ENCODE data around the gene EFCAB8.
"Not testable (repeated sequence)": the region's sequence is repeated elsewhere in the genome, so short reads cannot be mapped to it uniquely, and the experiment has no call there.

EFCAB8 gene

DNA sequence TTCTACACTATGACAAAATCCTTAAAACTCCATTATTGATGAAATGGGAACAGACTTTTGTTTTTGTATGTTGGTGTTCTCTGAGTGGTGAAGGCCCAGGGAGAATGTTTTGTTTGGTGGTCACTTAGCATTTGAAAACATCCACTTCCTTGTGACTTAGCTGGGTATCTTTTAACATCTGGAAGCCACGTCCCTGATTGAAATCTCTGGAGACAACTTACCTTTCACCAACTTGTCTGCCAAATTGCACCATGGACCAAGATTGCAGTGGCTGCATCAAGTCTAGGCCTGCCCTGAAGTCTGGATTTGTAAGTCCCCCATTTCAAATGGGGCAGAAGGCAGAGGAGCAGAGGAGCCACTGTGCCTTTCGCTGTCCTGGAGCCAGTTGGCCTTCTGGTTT is 534 bp upstream of the EFCAB8 start:
- Histone ChIP-seq H3K4me1 (ENCODE audit: control insufficient read depth in 2 of 2, insufficient read depth in 2 of 2, low read length in 2 of 2) (no peaks in the 10 kb centered on the region), H3K9me3 (ENCODE audit: control insufficient read depth in 2 of 2, low read length in 2 of 2) (no peaks in the 10 kb centered on the region), H3K4me3 (ENCODE audit: low read length in 2 of 2) (no peak overlapping the region), H3K36me3 (ENCODE audit: control insufficient read depth in 2 of 2, insufficient read depth in 2 of 2, low read length in 2 of 2) (peaks cover 11 to 14% of the 10 kb centered on the region in 2 donors), H3K27me3 (ENCODE audit: control insufficient read depth in 2 of 2, insufficient read depth in 2 of 2, low read length in 2 of 2) (no peaks in the 10 kb centered on the region), H3K9ac (ENCODE audit: low read depth in 1 of 2, low read length in 2 of 2) (no peak overlapping the region), H3K27ac (ENCODE audit: low read depth in 2 of 2, low read length in 2 of 2) (no peak overlapping the region)

DNA sequence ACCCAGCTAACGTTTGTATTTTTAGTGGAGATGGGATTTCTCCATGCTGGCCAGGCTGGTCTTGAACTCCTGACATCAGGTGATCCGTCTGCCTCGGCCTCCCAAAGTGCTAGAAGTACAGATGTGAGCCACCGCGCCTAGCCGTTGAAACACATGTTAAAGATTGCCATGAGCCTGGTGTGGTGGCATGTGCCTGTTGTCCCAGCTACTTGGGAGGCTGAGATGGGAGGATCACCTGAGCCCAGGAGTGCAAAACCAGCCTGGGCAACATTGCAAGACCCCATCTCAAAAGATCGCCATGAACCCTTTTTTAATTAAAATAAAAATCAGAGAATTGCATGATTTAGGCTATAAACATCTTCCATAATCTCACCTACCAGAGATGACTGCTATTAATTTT is 2.7 kb downstream of the EFCAB8 start:
- Histone ChIP-seq H3K4me3 (ENCODE audit: low read length in 2 of 2) (no peak overlapping the region), H3K36me3 (ENCODE audit: control insufficient read depth in 2 of 2, insufficient read depth in 2 of 2, low read length in 2 of 2) (peaks cover 5% of the 10 kb centered on the region in 2 donors), H3K27me3 (ENCODE audit: control insufficient read depth in 2 of 2, insufficient read depth in 2 of 2, low read length in 2 of 2) (no peaks in the 10 kb centered on the region), H3K9me3 (ENCODE audit: control insufficient read depth in 2 of 2, low read length in 2 of 2) (no peaks in the 10 kb centered on the region), H3K4me1 (ENCODE audit: control insufficient read depth in 2 of 2, insufficient read depth in 2 of 2, low read length in 2 of 2) (no peaks in the 10 kb centered on the region), H3K27ac (ENCODE audit: low read depth in 2 of 2, low read length in 2 of 2) (no peak overlapping the region), H3K9ac (ENCODE audit: low read depth in 1 of 2, low read length in 2 of 2) (no peak overlapping the region)

DNA sequence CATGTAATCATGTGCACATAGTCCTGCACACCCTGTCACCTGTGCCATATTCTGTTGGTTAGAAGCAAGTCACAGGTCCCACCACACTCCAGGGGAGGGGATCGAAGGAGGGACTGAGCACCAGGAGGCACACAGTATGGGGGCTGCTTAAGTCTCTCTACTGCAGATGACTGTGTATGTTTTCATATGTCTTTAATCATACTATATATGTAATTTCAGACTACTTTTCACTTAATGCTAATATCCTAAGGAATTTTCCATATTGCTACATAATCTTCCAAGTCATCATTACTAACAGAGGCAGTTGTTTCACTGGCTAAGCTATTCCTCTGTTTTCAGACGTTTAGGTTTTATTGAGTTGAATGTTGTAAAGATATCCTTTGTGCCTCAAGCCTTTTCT is 10.8 kb downstream of the EFCAB8 start:
- Histone ChIP-seq H3K4me1 (ENCODE audit: control insufficient read depth in 2 of 2, insufficient read depth in 2 of 2, low read length in 2 of 2) (no peaks in the 10 kb centered on the region), H3K27me3 (ENCODE audit: control insufficient read depth in 2 of 2, insufficient read depth in 2 of 2, low read length in 2 of 2) (no peaks in the 10 kb centered on the region), H3K27ac (ENCODE audit: low read depth in 2 of 2, low read length in 2 of 2) (no peak overlapping the region), H3K9me3 (ENCODE audit: control insufficient read depth in 2 of 2, low read length in 2 of 2) (no peaks in the 10 kb centered on the region), H3K36me3 (ENCODE audit: control insufficient read depth in 2 of 2, insufficient read depth in 2 of 2, low read length in 2 of 2) (no peaks in the 10 kb centered on the region), H3K9ac (ENCODE audit: low read depth in 1 of 2, low read length in 2 of 2) (no peak overlapping the region), H3K4me3 (ENCODE audit: low read length in 2 of 2) (no peak overlapping the region)

DNA sequence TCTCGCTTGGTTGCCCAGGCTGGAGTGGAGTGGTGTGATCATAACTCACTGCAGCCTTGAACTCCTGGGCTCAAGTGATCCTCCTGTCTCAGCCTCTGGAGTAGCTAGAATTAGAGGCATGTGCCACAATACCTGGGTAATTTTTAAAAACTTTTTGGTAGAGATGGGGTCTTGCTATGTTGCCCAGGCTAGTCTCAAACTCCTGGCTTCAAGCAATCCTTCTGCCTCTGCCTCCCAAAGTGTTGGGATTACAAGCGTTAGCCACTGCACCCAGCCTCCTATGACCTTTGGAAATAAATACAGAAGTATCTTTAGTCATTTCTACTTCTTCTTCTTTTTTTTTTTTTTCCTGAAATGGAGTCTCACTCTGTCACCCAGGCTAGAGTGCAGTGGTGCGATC is 11.8 kb downstream of the EFCAB8 start:
- not testable (repeated sequence) for H3K9ac ChIP-seq (ENCODE audit: low read depth in 1 of 2, low read length in 2 of 2); H3K27me3 ChIP-seq (ENCODE audit: control insufficient read depth in 2 of 2, insufficient read depth in 2 of 2, low read length in 2 of 2); H3K9me3 ChIP-seq (ENCODE audit: control insufficient read depth in 2 of 2, low read length in 2 of 2); H3K4me1 ChIP-seq (ENCODE audit: control insufficient read depth in 2 of 2, insufficient read depth in 2 of 2, low read length in 2 of 2); H3K27ac ChIP-seq (ENCODE audit: low read depth in 2 of 2, low read length in 2 of 2); H3K4me3 ChIP-seq (ENCODE audit: low read length in 2 of 2); H3K36me3 ChIP-seq (ENCODE audit: control insufficient read depth in 2 of 2, insufficient read depth in 2 of 2, low read length in 2 of 2)

DNA sequence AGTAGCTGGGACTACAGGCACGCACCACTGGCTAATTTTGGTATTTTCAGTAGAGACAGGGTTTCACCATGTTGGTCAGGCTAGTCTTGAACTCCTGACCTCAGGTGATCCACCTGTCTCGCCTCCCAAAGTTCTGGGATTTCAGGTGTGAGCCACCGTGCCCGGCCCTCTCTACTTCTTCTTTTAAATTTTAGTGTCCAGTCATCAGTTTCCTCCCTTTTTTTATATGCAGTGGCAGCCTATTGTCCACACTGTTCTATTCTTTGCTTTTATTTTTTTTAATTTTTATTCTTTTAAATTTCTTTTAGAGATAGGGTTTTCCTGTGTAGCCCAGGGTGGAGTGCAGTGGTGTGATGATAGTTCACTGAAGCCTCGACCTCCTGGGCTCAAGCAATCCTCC is 12.3 kb downstream of the EFCAB8 start:
- H3K4me1 ChIP-seq (ENCODE audit: control insufficient read depth in 2 of 2, insufficient read depth in 2 of 2, low read length in 2 of 2), result no peaks in the 10 kb centered on the region
- H3K9ac ChIP-seq (ENCODE audit: low read depth in 1 of 2, low read length in 2 of 2), result no peak overlapping the region
- H3K27ac ChIP-seq (ENCODE audit: low read depth in 2 of 2, low read length in 2 of 2), result no peak overlapping the region
- no peaks in the 10 kb centered on the region for H3K27me3 ChIP-seq (ENCODE audit: control insufficient read depth in 2 of 2, insufficient read depth in 2 of 2, low read length in 2 of 2)
- H3K36me3 ChIP-seq (ENCODE audit: control insufficient read depth in 2 of 2, insufficient read depth in 2 of 2, low read length in 2 of 2), result no peaks in the 10 kb centered on the region
- H3K4me3 ChIP-seq (ENCODE audit: low read length in 2 of 2), result no peak overlapping the region
- no peaks in the 10 kb centered on the region for H3K9me3 ChIP-seq (ENCODE audit: control insufficient read depth in 2 of 2, low read length in 2 of 2)

DNA sequence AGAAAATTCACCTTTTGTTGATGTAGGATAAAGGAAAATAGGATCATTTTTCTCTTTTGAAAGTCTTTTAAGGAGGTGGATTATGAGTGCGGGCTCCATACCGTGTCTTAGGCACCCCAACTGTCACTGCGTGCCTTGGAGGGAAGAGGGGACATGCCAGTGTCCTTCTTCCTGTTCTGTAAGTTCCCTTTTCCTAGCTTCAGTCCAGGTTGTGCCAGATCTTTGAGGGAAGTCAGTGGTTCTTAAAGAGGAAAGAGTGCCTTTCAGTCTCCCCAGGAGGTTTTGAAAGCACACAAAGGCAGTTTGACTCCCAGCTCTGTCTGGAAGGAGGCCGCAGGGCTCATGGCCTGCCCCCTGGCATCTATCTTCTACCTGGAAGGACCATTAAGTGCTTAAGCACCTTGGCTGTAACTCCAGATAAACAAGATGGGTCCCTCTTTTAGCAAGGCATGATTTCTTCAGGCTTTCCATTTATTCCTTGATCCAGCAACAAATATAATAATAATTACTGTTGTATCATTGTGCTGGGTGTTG is 13.0 kb downstream of the EFCAB8 start:
- no peak overlapping the region for H3K27ac ChIP-seq (ENCODE audit: low read depth in 2 of 2, low read length in 2 of 2)
- H3K36me3 ChIP-seq (ENCODE audit: control insufficient read depth in 2 of 2, insufficient read depth in 2 of 2, low read length in 2 of 2), result no peaks in the 10 kb centered on the region
- H3K27me3 ChIP-seq (ENCODE audit: control insufficient read depth in 2 of 2, insufficient read depth in 2 of 2, low read length in 2 of 2), result no peaks in the 10 kb centered on the region
- H3K4me1 ChIP-seq (ENCODE audit: control insufficient read depth in 2 of 2, insufficient read depth in 2 of 2, low read length in 2 of 2), result no peaks in the 10 kb centered on the region
- no peak overlapping the region for H3K4me3 ChIP-seq (ENCODE audit: low read length in 2 of 2)
- H3K9ac ChIP-seq (ENCODE audit: low read depth in 1 of 2, low read length in 2 of 2), result no peak overlapping the region
- no peaks in the 10 kb centered on the region for H3K9me3 ChIP-seq (ENCODE audit: control insufficient read depth in 2 of 2, low read length in 2 of 2)

DNA sequence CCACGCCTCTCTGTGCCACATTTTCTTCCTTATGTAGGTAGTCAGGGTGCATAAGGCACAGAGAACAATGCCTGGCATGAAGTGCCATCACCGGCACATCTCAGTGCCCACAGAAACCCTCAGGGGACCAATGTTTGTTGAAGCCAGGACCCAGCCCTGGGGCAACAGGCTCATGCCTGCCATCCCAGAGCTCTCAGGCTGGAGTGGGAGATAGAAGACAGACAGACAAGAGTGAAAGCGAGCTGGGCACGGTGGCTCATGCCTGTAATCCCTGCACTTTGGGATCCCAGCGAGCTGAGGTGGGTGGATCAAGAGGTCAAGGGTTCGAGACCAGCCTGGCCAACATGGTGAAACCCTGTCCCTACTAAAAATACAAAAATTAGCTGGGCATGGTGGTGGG is 13.5 kb downstream of the EFCAB8 start:
- H3K9me3 ChIP-seq (ENCODE audit: control insufficient read depth in 2 of 2, low read length in 2 of 2), result no peaks in the 10 kb centered on the region
- no peak overlapping the region for H3K9ac ChIP-seq (ENCODE audit: low read depth in 1 of 2, low read length in 2 of 2)
- H3K36me3 ChIP-seq (ENCODE audit: control insufficient read depth in 2 of 2, insufficient read depth in 2 of 2, low read length in 2 of 2), result no peaks in the 10 kb centered on the region
- no peak overlapping the region for H3K4me3 ChIP-seq (ENCODE audit: low read length in 2 of 2)
- no peaks in the 10 kb centered on the region for H3K4me1 ChIP-seq (ENCODE audit: control insufficient read depth in 2 of 2, insufficient read depth in 2 of 2, low read length in 2 of 2)
- no peak overlapping the region for H3K27ac ChIP-seq (ENCODE audit: low read depth in 2 of 2, low read length in 2 of 2)
- H3K27me3 ChIP-seq (ENCODE audit: control insufficient read depth in 2 of 2, insufficient read depth in 2 of 2, low read length in 2 of 2), result no peaks in the 10 kb centered on the region

DNA sequence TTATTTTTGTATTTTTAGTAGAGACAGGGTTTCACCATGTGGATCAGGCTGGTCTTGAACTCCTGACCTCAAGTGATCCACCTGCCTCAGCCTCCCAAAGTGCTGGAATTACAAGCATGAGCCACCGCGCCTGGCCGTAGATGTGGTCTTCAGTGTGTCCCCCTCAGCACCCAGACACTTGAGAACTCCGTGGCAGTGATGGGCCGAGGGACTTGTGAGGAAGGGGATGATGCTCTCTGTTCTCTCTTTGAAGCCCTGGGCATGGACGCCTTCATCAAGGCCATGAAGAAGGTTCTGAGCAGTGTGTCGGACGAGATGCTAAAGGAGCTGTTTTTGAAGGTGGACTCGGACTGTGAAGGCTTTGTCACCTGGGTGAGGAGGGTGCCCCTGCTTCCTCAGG is 16.9 kb downstream of the EFCAB8 start:
- no peak overlapping the region for H3K9ac ChIP-seq (ENCODE audit: low read depth in 1 of 2, low read length in 2 of 2)
- H3K4me1 ChIP-seq (ENCODE audit: control insufficient read depth in 2 of 2, insufficient read depth in 2 of 2, low read length in 2 of 2), result no peaks in the 10 kb centered on the region
- no peaks in the 10 kb centered on the region for H3K27me3 ChIP-seq (ENCODE audit: control insufficient read depth in 2 of 2, insufficient read depth in 2 of 2, low read length in 2 of 2)
- H3K27ac ChIP-seq (ENCODE audit: low read depth in 2 of 2, low read length in 2 of 2), result no peak overlapping the region
- H3K4me3 ChIP-seq (ENCODE audit: low read length in 2 of 2), result no peak overlapping the region
- H3K9me3 ChIP-seq (ENCODE audit: control insufficient read depth in 2 of 2, low read length in 2 of 2), result no peaks in the 10 kb centered on the region
- no peaks in the 10 kb centered on the region for H3K36me3 ChIP-seq (ENCODE audit: control insufficient read depth in 2 of 2, insufficient read depth in 2 of 2, low read length in 2 of 2)

DNA sequence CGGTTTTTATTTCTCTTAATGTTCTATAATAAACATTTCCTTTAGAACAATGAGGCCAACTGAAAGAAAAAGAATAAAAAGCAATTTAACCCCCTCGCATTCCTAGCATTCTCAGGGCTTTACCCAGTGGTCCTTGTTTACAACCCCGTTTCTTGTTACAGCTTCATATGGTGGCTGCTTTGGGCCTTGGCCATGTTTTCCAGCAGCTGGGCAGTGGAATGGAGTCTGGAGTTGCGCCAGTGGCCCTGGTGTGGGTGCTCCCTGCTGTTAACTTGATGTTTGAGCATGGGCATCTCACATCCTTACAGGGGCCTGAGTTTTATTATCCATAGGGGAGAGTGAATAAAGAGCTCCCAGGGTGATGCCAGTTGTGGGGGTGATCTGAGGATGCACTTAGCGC is 18.8 kb downstream of the EFCAB8 start:
- H3K4me3 ChIP-seq (ENCODE audit: low read length in 2 of 2), result no peak overlapping the region
- H3K9ac ChIP-seq (ENCODE audit: low read depth in 1 of 2, low read length in 2 of 2), result no peak overlapping the region
- H3K4me1 ChIP-seq (ENCODE audit: control insufficient read depth in 2 of 2, insufficient read depth in 2 of 2, low read length in 2 of 2), result no peaks in the 10 kb centered on the region
- no peaks in the 10 kb centered on the region for H3K36me3 ChIP-seq (ENCODE audit: control insufficient read depth in 2 of 2, insufficient read depth in 2 of 2, low read length in 2 of 2)
- H3K27ac ChIP-seq (ENCODE audit: low read depth in 2 of 2, low read length in 2 of 2), result no peak overlapping the region
- no peaks in the 10 kb centered on the region for H3K9me3 ChIP-seq (ENCODE audit: control insufficient read depth in 2 of 2, low read length in 2 of 2)
- H3K27me3 ChIP-seq (ENCODE audit: control insufficient read depth in 2 of 2, insufficient read depth in 2 of 2, low read length in 2 of 2), result no peaks in the 10 kb centered on the region

DNA sequence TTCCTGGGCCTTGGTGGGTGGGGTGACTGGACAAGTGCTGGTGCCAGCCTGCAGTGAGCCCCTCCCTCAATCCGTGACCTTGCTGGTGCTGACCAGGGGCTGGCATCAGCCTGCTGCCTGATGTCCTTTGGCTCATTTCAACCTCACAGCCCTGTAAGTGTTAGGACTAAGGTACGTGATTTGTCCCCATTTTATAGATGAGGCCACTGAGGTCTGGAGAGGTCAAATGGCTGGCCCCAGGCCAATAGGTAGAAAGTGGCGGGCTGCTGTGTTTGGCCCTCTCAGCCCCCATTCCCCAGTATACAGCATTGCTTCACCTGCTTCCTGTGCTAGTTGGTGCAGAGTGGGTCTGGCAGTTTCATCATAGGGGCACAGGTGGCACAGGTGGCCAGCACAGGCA is 20.1 kb downstream of the EFCAB8 start:
- Histone ChIP-seq H3K9me3 (ENCODE audit: control insufficient read depth in 2 of 2, low read length in 2 of 2) (no peaks in the 10 kb centered on the region), H3K36me3 (ENCODE audit: control insufficient read depth in 2 of 2, insufficient read depth in 2 of 2, low read length in 2 of 2) (no peaks in the 10 kb centered on the region), H3K27ac (ENCODE audit: low read depth in 2 of 2, low read length in 2 of 2) (no peak overlapping the region), H3K4me1 (ENCODE audit: control insufficient read depth in 2 of 2, insufficient read depth in 2 of 2, low read length in 2 of 2) (no peaks in the 10 kb centered on the region), H3K9ac (ENCODE audit: low read depth in 1 of 2, low read length in 2 of 2) (no peak overlapping the region), H3K4me3 (ENCODE audit: low read length in 2 of 2) (no peak overlapping the region), H3K27me3 (ENCODE audit: control insufficient read depth in 2 of 2, insufficient read depth in 2 of 2, low read length in 2 of 2) (no peaks in the 10 kb centered on the region)

DNA sequence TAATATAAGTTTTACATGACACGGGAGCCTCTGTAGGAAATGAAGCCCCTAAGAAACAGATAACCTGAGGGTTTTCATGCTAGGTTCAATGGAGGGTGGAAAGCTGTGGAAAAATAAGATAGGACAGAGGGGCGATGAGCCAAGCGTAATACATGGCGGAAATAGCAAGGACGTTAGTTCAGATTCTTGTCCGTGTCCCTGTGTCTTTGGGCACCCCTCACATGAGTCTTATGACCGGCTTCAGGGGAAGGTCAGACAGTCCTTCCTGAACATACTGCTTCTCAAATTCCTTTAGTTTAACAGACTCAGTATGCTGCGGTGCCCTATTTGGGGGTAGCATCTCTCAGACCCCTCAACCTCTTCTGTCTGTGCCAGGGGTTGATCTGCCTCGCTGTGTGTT is 20.8 kb downstream of the EFCAB8 start:
- Histone ChIP-seq H3K27me3 (ENCODE audit: control insufficient read depth in 2 of 2, insufficient read depth in 2 of 2, low read length in 2 of 2) (no peaks in the 10 kb centered on the region), H3K27ac (ENCODE audit: low read depth in 2 of 2, low read length in 2 of 2) (no peak overlapping the region), H3K9me3 (ENCODE audit: control insufficient read depth in 2 of 2, low read length in 2 of 2) (no peaks in the 10 kb centered on the region), H3K36me3 (ENCODE audit: control insufficient read depth in 2 of 2, insufficient read depth in 2 of 2, low read length in 2 of 2) (no peaks in the 10 kb centered on the region), H3K4me3 (ENCODE audit: low read length in 2 of 2) (no peak overlapping the region), H3K4me1 (ENCODE audit: control insufficient read depth in 2 of 2, insufficient read depth in 2 of 2, low read length in 2 of 2) (no peaks in the 10 kb centered on the region), H3K9ac (ENCODE audit: low read depth in 1 of 2, low read length in 2 of 2) (no peak overlapping the region)

Measured in mucosa of rectum (tissue), 2 donors.